ENCODE measurements around the gene CAPZB. TPM values are rescaled to one million over a fixed set of nuclear protein-coding genes. Genes with fewer than 3 reads are reported as not detected.

The CAPZB gene
- total RNA-seq, 1 experiment from 2014 or later: 345 TPM

GRCh38 chr1:19438516-19439195, 46.7 kb downstream of the CAPZB start:
- in situ Hi-C loops (cut with HindIII; ENCODE audit: low sequenced_read_pairs): no loop called here

DNA sequence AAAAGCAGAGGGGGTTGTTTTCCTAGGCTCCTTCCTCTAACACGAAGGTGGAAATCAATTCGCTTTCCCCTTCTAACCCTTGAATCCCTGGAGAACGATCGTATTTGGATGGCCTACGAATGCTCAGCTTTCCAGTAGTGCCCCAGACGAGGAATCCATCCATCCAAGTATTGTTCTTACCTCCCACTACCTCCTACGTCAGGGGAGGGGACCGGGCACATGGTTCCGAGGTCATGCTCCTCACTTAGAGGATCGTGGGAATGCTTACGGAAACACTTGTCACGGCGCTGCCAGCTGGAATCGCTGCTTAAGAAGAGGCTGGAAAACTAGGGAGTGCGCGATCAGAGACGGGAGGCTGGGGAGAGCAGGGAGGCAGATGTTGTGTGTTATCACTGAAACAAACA, 47.4 kb downstream of the CAPZB start:
- in situ Hi-C loops (cut with HindIII; ENCODE audit: low sequenced_read_pairs): no loop called here
- no peak for DNase-seq (ENCODE audit: low spot score)

More at GRCh38 chr1:19438516-19439195, 46.7 kb downstream of the CAPZB start:
- no peak for DNase-seq (ENCODE audit: low spot score)

- in situ Hi-C loops (cut with HindIII; ENCODE audit: low sequenced_read_pairs): no loop called here
Measured at GRCh38 chr1:19436716-19437476, 48.4 kb downstream of the CAPZB start.

DNA sequence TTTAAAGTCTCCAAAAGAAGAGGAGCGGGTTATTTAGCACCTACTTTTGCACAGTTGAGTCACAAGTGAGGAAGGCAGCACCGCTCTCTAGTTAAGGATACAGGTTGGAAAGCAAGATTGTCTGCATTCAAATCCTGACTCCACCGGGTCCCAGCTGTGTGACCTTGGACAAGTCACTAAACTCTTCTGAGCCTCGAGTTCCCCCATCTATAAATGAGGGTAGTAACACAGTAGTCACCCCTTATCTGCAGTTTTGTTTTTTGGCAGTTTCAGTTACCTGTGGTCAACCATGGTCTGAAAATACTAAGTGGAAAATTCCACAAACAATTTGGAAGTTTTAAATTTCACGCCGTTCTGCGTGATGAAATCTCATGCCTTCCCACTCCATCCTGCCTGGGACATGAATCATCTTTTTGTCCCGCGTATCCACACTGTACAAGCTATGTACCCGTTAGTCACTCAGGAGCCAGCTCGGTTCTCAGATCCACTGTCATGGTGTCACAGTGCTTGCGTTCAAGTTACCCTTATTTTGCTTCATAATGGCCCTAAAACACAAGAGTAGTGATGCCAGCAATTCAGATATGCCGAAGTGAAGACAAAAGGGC, 49.4 kb downstream of the CAPZB start:
- no peak for DNase-seq (ENCODE audit: low spot score)
- in situ Hi-C loops (cut with HindIII; ENCODE audit: low sequenced_read_pairs): no loop called here

More at GRCh38 chr1:19436716-19437476, 48.4 kb downstream of the CAPZB start:
- DNase-seq (ENCODE audit: low spot score): no peak

DNA sequence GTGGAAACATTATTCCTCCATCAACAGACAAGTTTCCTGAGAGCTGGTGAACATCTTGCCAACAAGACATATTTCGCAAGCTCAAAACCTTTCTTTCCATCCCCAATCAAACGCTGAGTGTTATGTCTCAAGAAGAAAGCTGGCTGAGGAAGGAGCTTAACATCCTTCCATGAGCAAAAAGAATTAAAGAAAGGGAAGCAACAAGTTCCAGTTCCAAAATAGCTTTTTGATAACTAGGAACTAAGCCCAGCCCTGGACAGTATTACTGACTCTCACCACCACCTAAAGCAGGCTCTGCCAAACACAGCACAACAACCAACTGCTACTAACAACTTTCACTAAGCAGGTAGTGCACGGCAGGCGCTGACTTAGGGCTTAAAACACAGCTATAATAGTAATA, 50.2 kb downstream of the CAPZB start:
- DNase-seq (ENCODE audit: low spot score): no peak
- in situ Hi-C loops (cut with HindIII; ENCODE audit: low sequenced_read_pairs): no loop called here

- DNase-seq (ENCODE audit: low spot score): no peak
- in situ Hi-C loops (cut with HindIII; ENCODE audit: low sequenced_read_pairs): no loop called here
Measured at GRCh38 chr1:19433719-19433998, 51.7 kb downstream of the CAPZB start.

GRCh38 chr1:19432943-19433718, 52.2 kb downstream of the CAPZB start:
- no peak for DNase-seq (ENCODE audit: low spot score)
- in situ Hi-C loops (cut with HindIII; ENCODE audit: low sequenced_read_pairs): no loop called here

DNA sequence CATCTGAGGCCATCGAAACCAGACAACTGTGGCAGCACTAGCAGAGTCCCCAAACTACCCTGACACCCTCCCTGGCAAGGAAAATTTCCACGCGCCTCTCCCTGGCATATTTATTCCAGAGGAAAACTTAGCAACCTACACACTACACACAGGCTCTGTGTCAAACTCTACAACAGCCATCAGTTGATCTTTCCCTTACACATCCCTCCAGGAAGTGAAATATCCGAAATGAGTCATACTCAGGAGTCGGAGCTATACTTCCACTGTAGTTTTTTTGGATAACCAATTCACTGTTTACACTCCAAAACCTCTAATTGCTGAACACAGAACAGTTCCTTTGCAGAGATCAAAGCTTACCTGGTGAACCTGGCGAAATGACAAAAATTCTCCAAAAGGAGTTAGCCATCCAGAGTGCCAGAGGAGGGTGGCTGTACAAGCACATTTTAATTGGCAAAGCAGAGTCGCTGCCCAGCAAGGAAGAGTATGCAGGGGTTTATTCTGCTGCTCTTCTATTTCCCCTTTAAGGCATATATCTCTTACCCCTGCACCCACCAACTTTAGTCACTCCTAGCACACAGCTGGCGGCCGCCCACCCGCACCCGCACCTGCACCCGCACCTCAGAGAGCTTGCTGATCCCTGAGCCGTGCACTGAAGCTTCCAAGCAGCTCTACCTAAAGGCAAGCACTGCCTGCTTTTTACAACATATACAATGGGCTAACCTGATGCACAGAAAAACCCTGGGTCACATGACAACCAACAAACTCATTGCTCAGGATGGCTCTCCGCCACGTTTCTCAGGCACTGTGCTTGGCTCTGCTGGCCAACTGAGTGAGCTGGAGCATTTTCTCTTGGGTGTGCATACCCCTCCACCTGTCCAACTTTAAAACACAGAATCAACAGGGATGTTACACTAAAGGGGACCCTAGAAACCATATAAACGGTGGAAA, 54.9 kb downstream of the CAPZB start:
- in situ Hi-C loops (cut with HindIII; ENCODE audit: low sequenced_read_pairs): no loop called here
- no peak for DNase-seq (ENCODE audit: low spot score)

DNA sequence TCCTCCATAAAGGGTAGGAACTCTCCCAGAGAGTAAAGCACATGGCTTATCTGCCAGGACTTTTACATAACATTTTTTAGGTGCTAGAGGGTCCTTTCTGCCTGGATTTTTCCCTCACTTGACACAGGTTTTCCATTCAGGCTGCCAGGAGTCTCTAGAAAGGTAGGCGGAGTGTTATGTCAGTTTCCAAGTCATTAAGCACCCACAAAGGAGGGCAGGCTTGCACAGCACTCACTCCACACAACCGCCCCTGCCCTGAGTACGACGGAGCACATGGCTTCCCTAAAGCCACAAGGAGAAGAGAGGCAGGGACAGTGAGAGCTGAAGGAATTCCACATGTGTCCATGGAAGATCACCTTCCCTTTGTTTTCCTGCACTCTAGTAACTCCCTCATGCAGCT, 55.7 kb downstream of the CAPZB start:
- DNase-seq (ENCODE audit: low spot score): no peak
- in situ Hi-C loops (cut with HindIII; ENCODE audit: low sequenced_read_pairs): no loop called here

DNA sequence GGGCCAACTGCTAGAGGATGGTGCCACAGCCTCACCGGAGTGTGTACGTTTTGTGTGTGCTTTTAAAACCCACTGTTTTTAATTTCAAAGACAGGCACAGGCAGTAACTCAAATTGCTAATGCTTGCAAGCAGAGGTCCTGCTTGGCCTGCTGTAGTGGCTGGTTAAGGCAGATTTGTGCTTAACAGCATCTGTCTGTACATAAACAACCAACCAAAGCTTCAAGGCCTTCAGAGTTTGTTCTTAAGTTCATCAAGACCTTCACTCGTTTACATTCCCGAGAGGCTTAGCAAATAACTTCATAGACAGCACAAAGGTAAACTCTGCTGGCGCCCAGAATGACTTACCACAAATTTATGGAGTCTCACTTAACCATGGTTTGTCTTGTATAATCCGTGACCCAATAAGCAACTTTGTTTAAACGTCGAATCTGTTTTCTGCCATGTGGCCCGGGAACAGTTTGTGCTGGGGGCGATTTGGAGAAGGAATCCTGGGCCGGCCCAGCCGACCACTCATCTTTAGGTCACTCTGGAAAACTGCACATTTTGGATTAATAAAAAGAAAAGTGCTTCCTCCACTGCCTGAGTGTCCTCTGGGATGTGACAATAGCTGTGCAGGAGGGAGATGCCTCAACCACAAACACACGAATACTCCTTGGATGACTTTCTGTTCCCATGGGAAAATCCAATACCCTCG, 58.1 kb downstream of the CAPZB start:
- DNase-seq (ENCODE audit: low spot score): no peak
- in situ Hi-C loops (cut with HindIII; ENCODE audit: low sequenced_read_pairs): no loop called here

GRCh38 chr1:19426294-19427086, 58.8 kb downstream of the CAPZB start:
- in situ Hi-C loops (cut with HindIII; ENCODE audit: low sequenced_read_pairs): no loop called here
- no peak for DNase-seq (ENCODE audit: low spot score)

GRCh38 chr1:19425646-19426239, 59.6 kb downstream of the CAPZB start:
- DNase-seq (ENCODE audit: low spot score): no peak
- in situ Hi-C loops (cut with HindIII; ENCODE audit: low sequenced_read_pairs): no loop called here

GRCh38 chr1:19424651-19425570, 60.4 kb downstream of the CAPZB start:
- DNase-seq (ENCODE audit: low spot score): no peak
- in situ Hi-C loops (cut with HindIII; ENCODE audit: low sequenced_read_pairs): no loop called here

DNA sequence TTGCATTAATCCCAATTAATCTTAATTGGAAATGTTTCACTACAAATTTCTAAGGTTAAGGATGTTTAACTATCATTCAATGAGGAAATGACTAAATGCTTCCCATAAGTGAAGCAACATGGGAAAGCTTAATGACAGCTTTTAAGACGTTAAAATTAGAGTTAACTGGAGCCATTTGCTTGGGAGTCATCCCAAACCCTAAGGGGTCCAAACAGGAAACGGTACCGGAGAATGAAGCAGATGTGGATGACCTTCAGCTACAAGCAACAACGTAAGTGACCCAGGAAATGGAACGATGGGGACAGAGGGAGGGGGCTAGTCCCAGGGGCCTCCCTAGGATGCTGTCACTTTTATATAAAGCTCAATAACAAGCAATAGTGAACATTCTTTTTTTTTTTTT, 62.2 kb downstream of the CAPZB start:
- in situ Hi-C loops (cut with HindIII; ENCODE audit: low sequenced_read_pairs): no loop called here
- no peak for DNase-seq (ENCODE audit: low spot score)

DNA sequence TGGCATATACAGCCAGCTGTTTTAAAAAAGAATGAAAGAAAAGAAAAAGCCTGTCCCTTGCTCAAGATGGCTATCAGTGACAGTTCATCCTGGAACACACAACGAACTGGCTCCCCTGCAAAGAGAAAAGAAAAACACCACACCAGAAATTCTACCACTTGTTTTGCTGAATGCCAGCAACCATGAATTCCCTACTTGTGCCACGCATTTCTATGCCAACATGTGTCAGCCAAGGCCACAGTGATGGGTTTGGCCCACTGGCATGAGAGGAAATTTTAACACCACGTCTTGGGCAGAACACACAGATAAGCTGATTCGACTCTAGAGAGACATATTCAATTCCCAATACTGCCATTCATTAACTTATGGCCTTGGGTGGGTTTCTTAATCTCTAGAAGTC, 64.0 kb downstream of the CAPZB start:
- DNase-seq (ENCODE audit: low spot score): no peak
- in situ Hi-C loops (cut with HindIII; ENCODE audit: low sequenced_read_pairs): no loop called here

GRCh38 chr1:19420606-19421005, 64.7 kb downstream of the CAPZB start:
- DNase-seq (ENCODE audit: low spot score): no peak
- in situ Hi-C loops (cut with HindIII; ENCODE audit: low sequenced_read_pairs): no loop called here

All from G401 (cell line).